Epithelial cell of prostate (primary cell): ENCODE measurements around the gene CCDC34.

Source experiments
- DNase-seq: peaks from one replicate; pipeline ENCODE4 v3.0.0-alpha.2; 2011; ENCODE audit warnings: low read depth, low spot score
- H3K27ac ChIP-seq: fragments of 450-650 bp; 2 replicates; pipeline ENCODE4 v1.5.1; 2017; ENCODE audit warnings: mild to moderate bottlenecking

CCDC34 gene

GRCh38 chr11:27362749-27363575 is at the start of gene CCDC34:
Gene CCDC34, minus strand, starts transcription at chr11:27363215. Its CDS starts 21 bp downstream, at chr11:27363194.
- DNase-seq = peak; percentile 60
- H3K27ac ChIP-seq = peak within 1 kb of the TSS; percentile 19

- no peak for DNase-seq
- H3K27ac ChIP-seq = peak overlapping the region; percentile 74
Observed at GRCh38 chr11:27412192-27412691, 49.2 kb upstream of the CCDC34 start.

- no peak for DNase-seq
- no peak overlapping the region for H3K27ac ChIP-seq
Observed at GRCh38 chr11:27411328-27411727, 48.3 kb upstream of the CCDC34 start.

- no peak for DNase-seq
- no peak overlapping the region for H3K27ac ChIP-seq
Observed at GRCh38 chr11:27410272-27410671, 47.3 kb upstream of the CCDC34 start.

GRCh38 chr11:27409742-27410141 is 46.7 kb upstream of the CCDC34 start:
- H3K27ac ChIP-seq = no peak overlapping the region
- no peak for DNase-seq

- no peak overlapping the region for H3K27ac ChIP-seq
- DNase-seq = no peak
Observed at GRCh38 chr11:27409049-27409448, 46.0 kb upstream of the CCDC34 start.

GRCh38 chr11:27408246-27408800 is 45.3 kb upstream of the CCDC34 start:
- DNase-seq = no peak

GRCh38 chr11:27406498-27407354 is 43.7 kb upstream of the CCDC34 start:
- no peak for DNase-seq
- H3K27ac ChIP-seq = no peak overlapping the region

More at GRCh38 chr11:27408246-27408800, 45.3 kb upstream of the CCDC34 start:
- no peak overlapping the region for H3K27ac ChIP-seq

GRCh38 chr11:27405134-27405533 is 42.1 kb upstream of the CCDC34 start:
- no peak overlapping the region for H3K27ac ChIP-seq
- no peak for DNase-seq

GRCh38 chr11:27404427-27404826 is 41.4 kb upstream of the CCDC34 start:
- no peak overlapping the region for H3K27ac ChIP-seq
- DNase-seq = no peak

- H3K27ac ChIP-seq = no peak overlapping the region
- no peak for DNase-seq
Observed at GRCh38 chr11:27403195-27403594, 40.2 kb upstream of the CCDC34 start.

GRCh38 chr11:27402450-27402849 is 39.4 kb upstream of the CCDC34 start:
- no peak for DNase-seq
- H3K27ac ChIP-seq = peak overlapping the region; percentile 59

- peak overlapping the region; percentile 59 for H3K27ac ChIP-seq
- DNase-seq = no peak
Observed at GRCh38 chr11:27401833-27402316, 38.9 kb upstream of the CCDC34 start.

- no peak for DNase-seq
Observed at GRCh38 chr11:27401280-27401832, 38.3 kb upstream of the CCDC34 start.

GRCh38 chr11:27398400-27398770 is 35.4 kb upstream of the CCDC34 start:
- H3K27ac ChIP-seq = no peak overlapping the region
- no peak for DNase-seq

More at GRCh38 chr11:27401280-27401832, 38.3 kb upstream of the CCDC34 start:
- peak overlapping the region; percentile 59 for H3K27ac ChIP-seq

GRCh38 chr11:27397624-27398399 is 34.8 kb upstream of the CCDC34 start:
- H3K27ac ChIP-seq = no peak overlapping the region

GRCh38 chr11:27396259-27396839 is 33.3 kb upstream of the CCDC34 start:
- peak overlapping the region; percentile 76 for H3K27ac ChIP-seq

More at GRCh38 chr11:27397624-27398399, 34.8 kb upstream of the CCDC34 start:
- no peak for DNase-seq

GRCh38 chr11:27395556-27396258 is 32.7 kb upstream of the CCDC34 start:
- no peak for DNase-seq
- H3K27ac ChIP-seq = peak overlapping the region; percentile 76

More at GRCh38 chr11:27396259-27396839, 33.3 kb upstream of the CCDC34 start:
- DNase-seq = no peak
